GM23338 (cell line): Measurements from ENCODE around the gene LANCL3. TPM values are rescaled to one million over a fixed set of nuclear protein-coding genes. Genes with fewer than 3 reads are reported as not detected.

Experiments used
- ATAC-seq: fragments of 200-7000 bp; cut with Tn5 transposase; 3 replicates; pipeline ENCODE4 v1.9.1; 2020
- DNase-seq: peaks from one replicate; pipeline ENCODE4 v3.0.0-alpha.2; 2015; ENCODE audit warnings: low spot score
- H2AFZ ChIP-seq: fragments of 200-600 bp; sonication (generic); 2 replicates; pipeline ENCODE4 v1.8.0; 2016; ENCODE audit warnings: antibody characterized with exemption, mild to moderate bottlenecking, moderate library complexity
- H3F3A ChIP-seq: fragments of 200-600 bp; sonication (generic); replicated peaks from 2 replicates; pipeline ENCODE4 v1.8.0; 2017; ENCODE audit warnings: antibody characterized with exemption, mixed run types, low read depth
- H3K27ac ChIP-seq: fragments of 200-600 bp; sonication (generic); 2 replicates; pipeline ENCODE4 v1.6.1; 2016; ENCODE audit warnings: low read depth
- H3K27me3 ChIP-seq: fragments of 200-600 bp; sonication (generic); 2 replicates; pipeline ENCODE4 v1.8.0; 2016; ENCODE audit warnings: mild to moderate bottlenecking, mixed run types, moderate library complexity; ENCODE audit not compliant: insufficient read depth
- H3K36me3 ChIP-seq: fragments of 200-600 bp; sonication (generic); 2 replicates; pipeline ENCODE4 v1.8.0; 2016; ENCODE audit warnings: mild to moderate bottlenecking; ENCODE audit not compliant: insufficient read depth
- H3K4me1 ChIP-seq: fragments of 200-600 bp; sonication (generic); 2 replicates; pipeline ENCODE4 v1.8.0; 2016; ENCODE audit warnings: mild to moderate bottlenecking, moderate library complexity; ENCODE audit not compliant: insufficient read depth
- H3K4me2 ChIP-seq: fragments of 200-600 bp; sonication (generic); 2 replicates; pipeline ENCODE4 v1.7.1; 2017; ENCODE audit warnings: mixed run types
- H3K4me3 ChIP-seq: fragments of 200-600 bp; sonication (generic); 2 replicates; pipeline ENCODE4 v1.6.1; 2016; ENCODE audit warnings: mixed run types
- H3K79me2 ChIP-seq: fragments of 200-600 bp; sonication (generic); replicated peaks from 2 replicates; pipeline ENCODE4 v1.8.0; 2017; ENCODE audit warnings: mild to moderate bottlenecking; ENCODE audit not compliant: insufficient read depth
- H3K9me2 ChIP-seq: fragments of 200-600 bp; sonication (generic); 2 replicates; pipeline ENCODE4 v1.8.0; 2017; ENCODE audit not compliant: insufficient read depth
- H4K20me1 ChIP-seq: fragments of 200-600 bp; sonication (generic); replicated peaks from 2 replicates; pipeline ENCODE4 v1.8.0; 2017; ENCODE audit warnings: mild to moderate bottlenecking; ENCODE audit not compliant: insufficient read depth
- H3K27ac Mint-ChIP-seq: 2 replicates; pipeline ENCODE4 v1.8.0; 2020; ENCODE audit warnings: inconsistent platforms, mild to moderate bottlenecking, moderate library complexity, mixed read lengths
- H3K27me3 Mint-ChIP-seq: 3 replicates; pipeline ENCODE4 v1.8.0; 2022; ENCODE audit warnings: low read depth, mild to moderate bottlenecking, moderate library complexity, mixed read lengths, inconsistent platforms; ENCODE audit not compliant: insufficient read depth, poor library complexity
- H3K36me3 Mint-ChIP-seq: 3 replicates; pipeline ENCODE4 v1.8.0; 2021; ENCODE audit warnings: low read depth, mild to moderate bottlenecking, inconsistent platforms, moderate library complexity, mixed read lengths
- H3K4me1 Mint-ChIP-seq: 3 replicates; pipeline ENCODE4 v1.8.0; 2020; ENCODE audit warnings: mild to moderate bottlenecking, inconsistent platforms, mixed read lengths
- H3K4me3 Mint-ChIP-seq: 3 replicates; pipeline ENCODE4 v1.8.0; 2021; ENCODE audit warnings: moderate library complexity, mild to moderate bottlenecking, inconsistent platforms, mixed read lengths
- H3K9me3 Mint-ChIP-seq: 3 replicates; pipeline ENCODE4 v1.8.0; 2020; ENCODE audit warnings: moderate library complexity, mild to moderate bottlenecking, inconsistent platforms, mixed read lengths
- CREB1 ChIP-seq: fragments of 250-450 bp; sonication (Bioruptor Pico); IDR thresholded peaks from 2 replicates; pipeline ENCODE4 v1.5.0; 2020; ENCODE audit warnings: low read depth, mild to moderate bottlenecking, moderate library complexity
- CTCF ChIP-seq, 2 experiments: fragments of 200-600 bp in 1 of 2; sonication (generic) in 1 of 2; conservative IDR thresholded peaks; 2 replicates each; pipeline versions ENCODE4 v1.5.1 to v1.6.1; 2016 to 2017; ENCODE audit warnings: antibody characterized with exemption in 2 of 2, low read depth in 2 of 2, mild to moderate bottlenecking in 2 of 2, moderate library complexity in 1 of 2
- EZH2phosphoT487 ChIP-seq: fragments of 200-600 bp; sonication (generic); IDR thresholded peaks from one replicate; pipeline ENCODE4 v1.8.1; 2018; ENCODE audit warnings: antibody characterized with exemption; ENCODE audit not compliant: unreplicated experiment
- STAT1 ChIP-seq: IDR thresholded peaks from one replicate; pipeline ENCODE4 v1.6.1; 2016; ENCODE audit warnings: antibody characterized with exemption; ENCODE audit not compliant: unreplicated experiment
- ZNF462 ChIP-seq: fragments of 250-450 bp; sonication (Bioruptor Pico); IDR thresholded peaks from 2 replicates; pipeline ENCODE4 v1.5.0; 2020; ENCODE audit warnings: mild to moderate bottlenecking, moderate library complexity
- polyA plus RNA-seq: library from polyadenylated mRNA; unstranded; fragments of >200 nt; fragmentation: Nextera tagmentation; extraction: Ambion mirVana; gene quantifications from 2 replicates; pipeline ENCODE4 v1.2.1, GENCODE V29; 2016
- total RNA-seq: library from RNA; depleted of rRNA; stranded (reverse); fragments of >200 nt; shearing (Covaris generic); gene quantifications from 2 replicates; pipeline ENCODE4 v1.2.3, GENCODE V29; 2014

Gene LANCL3
- total and polyA plus RNA-seq, 2 experiments from 2014 or later = 0.11 to 1.8 TPM

- TF ChIP-seq ZNF462 (CRISPR knock-in tag) (no peak), EZH2phosphoT487 (no peak), CTCF (conservative IDR thresholded peaks at IDR 0.05; ENCODE audit: low read depth in 2 of 2) (no peak)
Measured at GRCh38 chrX:37684973-37685372, 113.5 kb downstream of the LANCL3 start (continued).

GRCh38 chrX:37685381-37686359 is 114.2 kb downstream of the LANCL3 start, which contains the start of gene XK:
Gene XK (plus strand): TSS chrX:37685791. CDS start chrX:37685962, 171 bp downstream.
- Histone ChIP-seq H3F3A (no peaks in the 10 kb centered on the region), H3K9me2 (no peaks in the 10 kb centered on the region), H3K4me2 (peak within 1 kb of the TSS; percentile 62), H3K4me3 (peak within 1 kb of the TSS; percentile 47; the same call in 1 of the 2 replicates), H3K36me3 (no peaks in the 10 kb centered on the region), H3K27me3 (peaks cover 10% of the 10 kb centered on the region), H3K79me2 (no peaks in the 10 kb centered on the region), H2AFZ (peak within 1 kb of the TSS; percentile 32; the same call in 1 of the 2 replicates), H3K4me1 (peaks cover 16% of the 10 kb centered on the region), H4K20me1 (no peaks in the 10 kb centered on the region), H3K27ac (no peak within 1 kb of the TSS)
- TF ChIP-seq STAT1 = no peak
- 0 out of 2 replicates have a peak, but pooled peaks have one; percentile 27 for TF ChIP-seq CREB1 (CRISPR knock-in tag)
- no peak within 1 kb of the TSS for H3K27ac Mint-ChIP-seq
- DNase-seq (peak; percentile 74), ATAC-seq (peak; percentile 90)
- H3K36me3 Mint-ChIP-seq = no peaks in the 10 kb centered on the region
- peaks cover 9% of the 10 kb centered on the region; the same call in 1 of the 3 replicates for H3K4me1 Mint-ChIP-seq
- no peaks in the 10 kb centered on the region for H3K9me3 Mint-ChIP-seq
- H3K27me3 Mint-ChIP-seq = peaks cover 11% of the 10 kb centered on the region
- peak within 1 kb of the TSS; percentile 64 for H3K4me3 Mint-ChIP-seq
